ENCODE data around the gene OR5AN1.
"Not testable (repeated sequence)": the region's sequence is repeated elsewhere in the genome, so short reads cannot be mapped to it uniquely, and the experiment has no call there.

OR5AN1 gene

GRCh38 chr11:59358595-59358994, at the start of gene OR5AN1:
OR5AN1 (plus strand) TSS chr11:59358895; CDS start chr11:59364459, 5,564 bp downstream.
- intact Hi-C loops (cut with DNase I): no loop called here
- no peak for DNase-seq

- DNase-seq: no peak
Observed at GRCh38 chr11:59335001-59335400, 23.7 kb upstream of the OR5AN1 start.

GRCh38 chr11:59336176-59336575, 22.5 kb upstream of the OR5AN1 start:
- intact Hi-C loops (cut with DNase I): no loop called here
- DNase-seq: no peak

More at GRCh38 chr11:59335001-59335400, 23.7 kb upstream of the OR5AN1 start:
- intact Hi-C loops (cut with DNase I): no loop called here

GRCh38 chr11:59336931-59337330, 21.8 kb upstream of the OR5AN1 start:
- intact Hi-C loops (cut with DNase I): no loop called here
- DNase-seq: no peak

- DNase-seq: peak in 1 of 10 donors; percentile 62
- intact Hi-C loops (cut with DNase I): not testable (repeated sequence)
Observed at GRCh38 chr11:59349657-59350056, 9.0 kb upstream of the OR5AN1 start.

- intact Hi-C loops (cut with DNase I): no loop called here
- no peak for DNase-seq
Observed at GRCh38 chr11:59355226-59355625, 3.5 kb upstream of the OR5AN1 start.

GRCh38 chr11:59356561-59356960, 2.1 kb upstream of the OR5AN1 start:
- DNase-seq: no peak
- intact Hi-C loops (cut with DNase I): no loop called here

GRCh38 chr11:59358020-59358419, 675 bp upstream of the OR5AN1 start:
- intact Hi-C loops (cut with DNase I): no loop called here
- no peak for DNase-seq

GRCh38 chr11:59365232-59366018, 6.7 kb downstream of the OR5AN1 start:
- no peak for DNase-seq

GRCh38 chr11:59368238-59369022, 9.7 kb downstream of the OR5AN1 start:
- intact Hi-C loops (cut with DNase I): no loop called here
- DNase-seq: no peak

More at GRCh38 chr11:59365232-59366018, 6.7 kb downstream of the OR5AN1 start:
- intact Hi-C loops (cut with DNase I): no loop called here

- intact Hi-C loops (cut with DNase I); DNase-seq: not testable (repeated sequence)
Observed at GRCh38 chr11:59372324-59372723, 13.6 kb downstream of the OR5AN1 start.

- DNase-seq: no peak
- intact Hi-C loops (cut with DNase I): no loop called here
Observed at GRCh38 chr11:59380263-59381059, 21.8 kb downstream of the OR5AN1 start.

- no peak for DNase-seq
- intact Hi-C loops (cut with DNase I): no loop called here
Observed at GRCh38 chr11:59394186-59394585, 35.5 kb downstream of the OR5AN1 start.

GRCh38 chr11:59400461-59401261, 42.0 kb downstream of the OR5AN1 start:
- intact Hi-C loops (cut with DNase I): no loop called here
- no peak for DNase-seq

GRCh38 chr11:59401262-59401552, 42.5 kb downstream of the OR5AN1 start:
- intact Hi-C loops (cut with DNase I): no loop called here

GRCh38 chr11:59403546-59403945, 44.9 kb downstream of the OR5AN1 start:
- intact Hi-C loops (cut with DNase I): no loop called here
- DNase-seq: no peak

More at GRCh38 chr11:59401262-59401552, 42.5 kb downstream of the OR5AN1 start:
- DNase-seq: no peak

- intact Hi-C loops (cut with DNase I): no loop called here
- DNase-seq: no peak
Observed at GRCh38 chr11:59413646-59414045, 55.0 kb downstream of the OR5AN1 start.

GRCh38 chr11:59415111-59415510, 56.4 kb downstream of the OR5AN1 start:
- DNase-seq: no peak
- intact Hi-C loops (cut with DNase I): no loop called here

- peak in 8 of 10 donors; percentile 11 to 85 (median 46) for DNase-seq
- intact Hi-C loops (cut with DNase I): no loop called here
Observed at GRCh38 chr11:59416613-59417012, 57.9 kb downstream of the OR5AN1 start.

- intact Hi-C loops (cut with DNase I): no loop called here
- DNase-seq: no peak
Observed at GRCh38 chr11:59417023-59417422, 58.3 kb downstream of the OR5AN1 start.
